ENCODE results near the gene DET1.

Gene DET1

DNA sequence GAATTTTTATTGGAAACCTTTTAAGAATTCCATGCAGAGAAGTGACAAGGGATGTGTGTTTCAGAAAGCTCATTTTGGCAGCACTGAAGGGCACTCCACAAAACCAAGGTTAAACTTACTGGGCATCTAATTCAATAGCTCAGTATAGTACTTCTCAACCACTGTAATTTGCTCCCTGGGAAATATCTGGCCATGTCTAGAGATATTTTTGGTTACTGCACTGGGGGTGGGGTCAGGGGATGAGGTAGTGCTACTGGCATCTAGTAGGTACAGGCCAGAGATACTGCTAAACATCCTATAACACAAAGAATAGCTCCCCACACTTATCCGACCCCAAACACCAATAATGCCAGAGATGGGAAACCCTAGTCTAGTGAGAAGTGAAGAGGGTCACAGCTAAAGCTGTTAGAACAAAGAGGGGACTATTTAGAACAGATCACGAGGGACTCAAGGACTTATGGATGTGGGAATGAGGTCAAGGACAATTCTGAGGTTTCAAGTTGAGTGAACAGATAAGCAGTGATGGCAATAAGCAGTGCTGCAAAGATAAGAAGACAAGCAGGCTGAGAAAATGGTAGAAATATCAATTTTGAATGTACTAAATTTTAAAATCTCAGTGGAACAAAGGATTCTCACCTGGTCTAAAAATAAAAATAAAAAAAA is 82.5 kb downstream of the DET1 start:
- no peak for DNase-seq

All from CD4-positive, alpha-beta T cell treated with Interleukin-12 subunit alpha and Interleukin-12 subunit beta, for 1 hour (primary cell).